ENCODE measurements around the gene ANTXRL. TPM values are rescaled to one million over a fixed set of nuclear protein-coding genes. Genes with fewer than 3 reads are reported as not detected.

The ANTXRL gene
- polyA plus RNA-seq, 1 of the 3 experiments (the other 2 are of a cell fraction), result not detected

GRCh38 chr10:46255801-46256747, 30.7 kb upstream of the ANTXRL start (continued):
- TF ChIP-seq USF1 (IDR thresholded peaks at IDR 0.05; ENCODE audit: borderline replicate concordance, low read depth) (no peak), TAF1 (IDR thresholded peaks at IDR 0.05; ENCODE audit: borderline replicate concordance, low read depth, low read length) (no peak), FOXJ3 (CRISPR knock-in tag; IDR thresholded peaks at IDR 0.05) (no peak; the same call in 1 of the 2 replicates), USF2 (IDR thresholded peaks at IDR 0.05; ENCODE audit: borderline replicate concordance, low read depth, low read length) (no peak), MAX (IDR thresholded peaks at IDR 0.05; ENCODE audit: low read depth) (no peak), REST (IDR thresholded peaks at IDR 0.05; ENCODE audit: low read depth, low read length) (no peak)

GRCh38 chr10:46257099-46257498, 29.7 kb upstream of the ANTXRL start:
- CTCF ChIA-PET, result interaction anchor here (0.6 to 11.2 kb wide), 4 partner anchors 7 to 348 kb away, joined by 3 to 136 read pairs (median 6); no protein-coding TSS in a partner anchor
- Histone ChIP-seq H3K79me2 (ENCODE audit: insufficient read depth) (no peaks in the 10 kb centered on the region), H3F3A (replicated peaks; ENCODE audit: insufficient read depth) (no peaks in the 10 kb centered on the region), H3K4me2 (no peak overlapping the region), H3K9me2 (no peaks in the 10 kb centered on the region), H3K9me3 (no peaks in the 10 kb centered on the region), H4K20me1 (ENCODE audit: insufficient read depth) (no peaks in the 10 kb centered on the region), H3K9ac (no peak overlapping the region), H3K4me3 (ENCODE audit: low read depth in 2 of 2, low read length in 1 of 2) (no peak overlapping the region), H3K4me1 (ENCODE audit: control insufficient read depth in 1 of 2, insufficient read depth in 2 of 2, low read depth in 1 of 2, low read length in 1 of 2) (peaks cover 0 to 14% of the 10 kb centered on the region in 2 experiments; a peak in 1 of 4 replicates), H3K36me3 (replicated peaks in 1 of 2; ENCODE audit: control insufficient read depth in 1 of 2, insufficient read depth in 2 of 2, low read length in 1 of 2) (no peaks in the 10 kb centered on the region), H3K27me3 (ENCODE audit: insufficient read depth) (peaks cover 5% of the 10 kb centered on the region; the same call in 1 of the 2 replicates), H2AFZ (ENCODE audit: low read depth) (no peak overlapping the region), H3K27ac (ENCODE audit: low read depth in 2 of 2, low read length in 1 of 2) (no peak overlapping the region)
- POLR2A ChIA-PET, result no interaction called here
- whole genome bisulfite sequencing (ENCODE audit: low lambda C conversion rate), result 83% methylated on average over 4 of the region's 4 CpGs
- DNase-seq, result no peak
- TF ChIP-seq RXRA (IDR thresholded peaks at IDR 0.05; ENCODE audit: borderline replicate concordance, low read depth), result no peak
- TF ChIP-seq FOXM1 (IDR thresholded peaks at IDR 0.05; ENCODE audit: low read depth), result no peak
- TF ChIP-seq SMC3 (IDR thresholded peaks at IDR 0.05; ENCODE audit: low read depth, low read length), result no peak
- TF ChIP-seq EP300 (IDR thresholded peaks at IDR 0.05; ENCODE audit: borderline replicate concordance in 1 of 2, low read depth in 1 of 2, low read length in 1 of 2), result no peak
- TF ChIP-seq TEAD4 (IDR thresholded peaks at IDR 0.05; ENCODE audit: borderline replicate concordance, insufficient read depth), result no peak
- TF ChIP-seq IRF3 (IDR thresholded peaks at IDR 0.05; ENCODE audit: low read depth, low read length), result no peak
- no peak for TF ChIP-seq MAX (IDR thresholded peaks at IDR 0.05; ENCODE audit: low read depth)
- no peak for TF ChIP-seq JUND (IDR thresholded peaks at IDR 0.05)
- no peak for TF ChIP-seq ELF1 (IDR thresholded peaks at IDR 0.05)
- TF ChIP-seq MXI1 (IDR thresholded peaks at IDR 0.05; ENCODE audit: low read depth, low read length), result no peak
- no peak for TF ChIP-seq TAF1 (IDR thresholded peaks at IDR 0.05; ENCODE audit: borderline replicate concordance, low read depth, low read length)
- no peak for TF ChIP-seq GABPA (IDR thresholded peaks at IDR 0.05; ENCODE audit: low read depth)
- TF ChIP-seq YY1 (IDR thresholded peaks at IDR 0.05; ENCODE audit: low read depth), result no peak
- TF ChIP-seq NRF1 (IDR thresholded peaks at IDR 0.05; ENCODE audit: low read depth, low read length), result no peak
- no peak for TF ChIP-seq USF2 (IDR thresholded peaks at IDR 0.05; ENCODE audit: borderline replicate concordance, low read depth, low read length)
